ENCODE data around the gene CYB5A. TPM values are rescaled to one million over a fixed set of nuclear protein-coding genes. Genes with fewer than 3 reads are reported as not detected.

Gene CYB5A
- total RNA-seq, 1 donor from 2014 or later: 38.1 TPM

GRCh38 chr18:74284191-74284979, 7.4 kb downstream of the CYB5A start:
- Mint-ChIP-seq H3K4me3 (peak overlapping the region; percentile 62), H3K4me1 (peaks cover 47% of the 10 kb centered on the region), H3K27me3 (ENCODE audit: low read depth) (no peaks in the 10 kb centered on the region), H3K36me3 (ENCODE audit: low read depth) (no peaks in the 10 kb centered on the region), H3K9me3 (no peaks in the 10 kb centered on the region), H3K27ac (ENCODE audit: unreplicated experiment) (no peak overlapping the region)
- DNase-seq (ENCODE audit: low read depth, low spot score): no peak
- no peak for TF ChIP-seq CTCF (conservative IDR thresholded peaks at IDR 0.05)

- Mint-ChIP-seq H3K4me3 (no peak overlapping the region), H3K27ac (ENCODE audit: unreplicated experiment) (no peak overlapping the region), H3K9me3 (no peaks in the 10 kb centered on the region), H3K27me3 (ENCODE audit: low read depth) (no peaks in the 10 kb centered on the region), H3K4me1 (peaks cover 47% of the 10 kb centered on the region), H3K36me3 (ENCODE audit: low read depth) (no peaks in the 10 kb centered on the region)
- DNase-seq (ENCODE audit: low read depth, low spot score): no peak
- no peak for TF ChIP-seq CTCF (conservative IDR thresholded peaks at IDR 0.05)
These were observed 8.1 kb downstream of the CYB5A start for GRCh38 chr18:74283646-74284045.

- Mint-ChIP-seq H3K4me3 (peak overlapping the region; percentile 24), H3K27ac (ENCODE audit: unreplicated experiment) (no peak overlapping the region), H3K4me1 (peaks cover 47% of the 10 kb centered on the region), H3K27me3 (ENCODE audit: low read depth) (no peaks in the 10 kb centered on the region), H3K9me3 (no peaks in the 10 kb centered on the region), H3K36me3 (ENCODE audit: low read depth) (no peaks in the 10 kb centered on the region)
- no peak for TF ChIP-seq CTCF (conservative IDR thresholded peaks at IDR 0.05)
- no peak for DNase-seq (ENCODE audit: low read depth, low spot score)
These were observed 8.8 kb downstream of the CYB5A start for GRCh38 chr18:74282755-74283554.

GRCh38 chr18:74281980-74282754, 9.6 kb downstream of the CYB5A start:
- Mint-ChIP-seq H3K4me1 (peaks cover 47% of the 10 kb centered on the region), H3K27me3 (ENCODE audit: low read depth) (no peaks in the 10 kb centered on the region), H3K4me3 (peak overlapping the region; percentile 45), H3K36me3 (ENCODE audit: low read depth) (no peaks in the 10 kb centered on the region), H3K27ac (ENCODE audit: unreplicated experiment) (peak overlapping the region; percentile 73), H3K9me3 (no peaks in the 10 kb centered on the region)
- no peak for DNase-seq (ENCODE audit: low read depth, low spot score)
- TF ChIP-seq CTCF (conservative IDR thresholded peaks at IDR 0.05): no peak
